Large intestine (tissue), 12 donors: ENCODE measurements around the gene ZMYM2. TPM values are rescaled to one million over a fixed set of nuclear protein-coding genes. Genes with fewer than 3 reads are reported as not detected.

ENCODE experiments used
- DNase-seq, 2 donors: peaks; one replicate each; pipeline versions ENCODE4 v3.0.0 to v3.0.0-alpha.2; 2013
- H3K27ac ChIP-seq: one replicate; pipeline ENCODE4 v1.5.1; 2013; ENCODE audit warnings: low read length
- H3K27me3 ChIP-seq: 2 replicates; pipeline ENCODE4 v1.6.1; 2013; ENCODE audit warnings: low read length; ENCODE audit not compliant: control insufficient read depth, insufficient read depth
- H3K36me3 ChIP-seq: 2 replicates; pipeline ENCODE4 v1.6.1; 2013; ENCODE audit warnings: low read length; ENCODE audit not compliant: control insufficient read depth, insufficient read depth
- H3K4me1 ChIP-seq: one replicate; pipeline ENCODE4 v1.6.1; 2013; ENCODE audit warnings: low read length; ENCODE audit not compliant: control insufficient read depth, insufficient read depth
- H3K4me3 ChIP-seq: one replicate; pipeline ENCODE4 v1.5.1; 2013; ENCODE audit warnings: low read length
- H3K9me3 ChIP-seq: one replicate; pipeline ENCODE4 v1.6.1; 2013; ENCODE audit warnings: mild to moderate bottlenecking, low read depth, low read length, moderate library complexity; ENCODE audit not compliant: control insufficient read depth
- WGBS: methylation state at CpG from one replicate; pipeline ENCODE4 v1.1.5; 2013; ENCODE audit warnings: low lambda C conversion rate; ENCODE audit not compliant: insufficient coverage; 5-methylcytosine and 5-hydroxymethylcytosine counted together
- long read RNA-seq, 11 donors: transcript quantifications; one replicate each; lab custom pipeline, GENCODE V29; 2026
- polyA plus RNA-seq: library from polyadenylated mRNA; unstranded; fragments of 120-200 nt; gene quantifications from one replicate; pipeline ENCODE4 v1.2.1, GENCODE V29; 2013

ZMYM2 gene
- 53.4 TPM for polyA plus RNA-seq
- long read RNA-seq, donor 1 = 0 reads
- long read RNA-seq, donor 2, partial matches to known transcripts = 6 of 7 reads
- long read RNA-seq, donor 2, other reads (novel, unspliced or antisense) = 0 of 7 reads
- long read RNA-seq, donor 3 = 0 reads
- long read RNA-seq, donor 4 = 0 reads
- long read RNA-seq, donor 5 = 0 reads
- long read RNA-seq, donor 6 = 0 reads
- long read RNA-seq, donor 7, full-length matches to known transcripts = 1 of 1 reads
- long read RNA-seq, donor 7, partial matches to known transcripts = 0 of 1 reads
- long read RNA-seq, donor 7, other reads (novel, unspliced or antisense) = 0 of 1 reads
- long read RNA-seq, donor 8, partial matches to known transcripts = 21 of 21 reads
- long read RNA-seq, donor 8, other reads (novel, unspliced or antisense) = 0 of 21 reads
- long read RNA-seq, donor 9 = 0 reads
- long read RNA-seq, donor 10, partial matches to known transcripts = 5 of 5 reads
- long read RNA-seq, donor 10, other reads (novel, unspliced or antisense) = 0 of 5 reads
- long read RNA-seq, donor 11 = 0 reads

DNA sequence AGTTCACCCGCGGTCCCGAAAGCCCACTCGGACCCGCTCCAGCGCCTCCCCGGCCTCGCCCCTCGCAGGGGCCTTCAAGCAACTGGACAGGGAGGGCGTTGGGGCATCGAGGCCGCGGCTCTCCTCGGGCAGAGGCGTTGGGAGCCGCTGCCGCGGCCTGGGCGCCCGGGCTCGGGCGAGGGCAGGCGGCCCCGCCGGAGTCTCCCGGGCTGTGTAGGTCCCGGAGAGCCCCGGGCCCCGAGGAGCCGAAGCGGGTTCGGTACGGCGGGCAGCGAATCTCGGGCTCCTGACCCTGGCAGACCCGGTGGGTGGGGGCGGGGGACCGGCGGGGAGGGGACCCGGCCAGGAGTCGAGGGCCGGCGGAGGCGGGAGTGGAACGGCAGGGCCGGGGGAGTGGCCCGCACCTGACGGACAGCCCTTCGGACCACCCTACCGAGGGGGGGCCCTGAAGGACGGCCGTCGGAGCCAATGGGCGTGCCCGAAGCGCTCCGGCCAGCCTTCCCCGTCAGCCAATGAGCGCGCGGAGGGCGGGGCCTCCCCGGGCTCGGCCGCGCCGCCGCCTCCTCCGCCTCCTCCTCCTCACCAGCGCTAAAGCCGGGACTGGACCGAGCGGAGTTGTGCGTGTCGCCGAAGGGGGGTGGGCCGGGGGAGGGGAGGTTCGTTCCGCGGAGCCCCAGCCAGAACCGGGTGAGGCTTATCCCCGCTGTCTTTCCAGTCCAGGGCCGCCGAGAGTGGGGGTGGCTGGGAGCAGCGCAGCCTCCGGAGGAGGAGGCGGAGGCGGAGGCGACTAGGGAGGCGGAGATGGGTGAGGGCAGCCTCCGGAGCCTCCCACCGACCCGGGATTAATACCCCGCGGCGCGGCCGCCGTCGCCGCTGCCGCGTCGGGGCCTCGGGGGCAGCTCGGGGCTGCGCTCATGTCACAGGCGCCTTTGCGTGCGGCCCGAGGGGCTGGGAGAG lies at the start of gene ZMYM2:
ZMYM2 (plus strand) TSS at position 573 of the 957 bp plus-strand sequence. CDS start 34,346 bp downstream, outside the sequence.
- Histone ChIP-seq H3K27me3 (no peaks in the 10 kb centered on the region), H3K27ac (peak within 1 kb of the TSS; percentile 96), H3K36me3 (peaks cover 13% of the 10 kb centered on the region), H3K4me1 (peaks cover 16% of the 10 kb centered on the region), H3K9me3 (no peaks in the 10 kb centered on the region), H3K4me3 (peak within 1 kb of the TSS; percentile 85)
- peak; percentile 98 to 99 for DNase-seq
- WGBS = no CpG with 5 or more reads among the region's 112 CpGs

DNA sequence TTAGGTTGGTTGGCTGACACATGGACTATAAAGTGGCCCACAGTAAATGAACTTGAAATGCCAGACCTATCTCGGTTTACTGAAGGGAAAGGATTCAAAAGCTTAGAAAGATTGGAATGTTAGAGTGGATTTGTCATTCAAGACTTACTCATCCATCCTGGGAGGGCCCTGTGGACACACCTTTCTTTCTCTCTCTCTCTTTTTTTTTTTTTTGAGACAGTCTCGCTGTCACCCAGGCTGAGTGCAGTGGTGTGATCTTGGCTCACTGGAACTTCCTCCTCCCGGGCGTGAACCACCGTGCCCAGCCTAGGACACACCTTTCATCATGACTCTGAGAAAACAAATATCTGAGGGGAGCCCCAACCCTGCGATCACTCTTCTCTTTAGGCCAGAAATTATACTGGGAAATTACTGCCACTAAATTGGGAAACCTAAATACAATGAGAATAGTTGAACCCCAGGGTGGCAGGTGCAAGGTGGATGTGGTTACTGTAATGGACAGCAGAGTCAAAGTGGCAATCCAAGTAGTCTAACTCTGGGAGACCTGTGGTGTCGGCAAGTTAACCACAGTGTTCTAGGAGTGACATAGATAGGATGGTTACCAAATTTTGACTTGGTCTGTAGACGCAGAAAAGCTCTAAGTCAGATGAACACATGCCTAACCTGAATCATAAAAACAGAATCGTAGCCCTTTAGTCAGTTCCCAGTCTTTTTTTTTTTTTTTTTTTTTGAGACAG lies 48.0 kb upstream of the ZMYM2 start:
- 100% methylated on average over 2 of the region's 9 CpGs for WGBS
- Histone ChIP-seq H3K4me1 (no peaks in the 10 kb centered on the region), H3K27ac (no peak overlapping the region), H3K36me3 (no peaks in the 10 kb centered on the region), H3K27me3 (no peaks in the 10 kb centered on the region), H3K9me3 (no peaks in the 10 kb centered on the region), H3K4me3 (no peak overlapping the region)
- DNase-seq = no peak

GRCh38 chr13:19927117-19927748 lies 31.3 kb upstream of the ZMYM2 start:
- H3K36me3 ChIP-seq = no peaks in the 10 kb centered on the region
- 67% methylated on average over 3 of the region's 4 CpGs for WGBS
- no peaks in the 10 kb centered on the region for H3K9me3 ChIP-seq
- no peak overlapping the region for H3K4me3 ChIP-seq
- H3K4me1 ChIP-seq = no peaks in the 10 kb centered on the region
- no peak for DNase-seq
- no peaks in the 10 kb centered on the region for H3K27me3 ChIP-seq
- no peak overlapping the region for H3K27ac ChIP-seq

DNA sequence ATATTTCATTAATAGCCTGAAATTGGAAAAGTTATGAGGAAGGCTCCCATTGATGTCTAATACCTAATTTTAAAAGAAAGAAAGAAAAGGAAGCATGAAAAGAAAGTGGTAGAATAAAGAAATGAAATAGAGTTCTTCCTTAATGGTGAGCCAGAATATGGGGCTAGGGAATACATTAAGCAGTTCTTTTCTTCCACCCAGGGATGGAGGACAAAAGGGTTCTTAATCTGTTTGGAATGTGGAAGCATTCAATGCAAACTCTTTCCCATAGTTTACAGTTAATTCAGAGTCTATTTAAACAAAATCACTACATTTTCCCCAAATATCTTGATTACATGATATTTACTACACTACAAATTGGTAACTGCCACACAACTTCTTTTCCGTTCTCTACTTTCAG lies 18.4 kb upstream of the ZMYM2 start:
- WGBS = 100% methylated on average over 1 of the region's 1 CpG
- H3K36me3 ChIP-seq = no peaks in the 10 kb centered on the region
- H3K4me1 ChIP-seq = no peaks in the 10 kb centered on the region
- H3K27ac ChIP-seq = no peak overlapping the region
- H3K4me3 ChIP-seq = no peak overlapping the region
- no peaks in the 10 kb centered on the region for H3K27me3 ChIP-seq
- DNase-seq = no peak
- no peaks in the 10 kb centered on the region for H3K9me3 ChIP-seq

DNA sequence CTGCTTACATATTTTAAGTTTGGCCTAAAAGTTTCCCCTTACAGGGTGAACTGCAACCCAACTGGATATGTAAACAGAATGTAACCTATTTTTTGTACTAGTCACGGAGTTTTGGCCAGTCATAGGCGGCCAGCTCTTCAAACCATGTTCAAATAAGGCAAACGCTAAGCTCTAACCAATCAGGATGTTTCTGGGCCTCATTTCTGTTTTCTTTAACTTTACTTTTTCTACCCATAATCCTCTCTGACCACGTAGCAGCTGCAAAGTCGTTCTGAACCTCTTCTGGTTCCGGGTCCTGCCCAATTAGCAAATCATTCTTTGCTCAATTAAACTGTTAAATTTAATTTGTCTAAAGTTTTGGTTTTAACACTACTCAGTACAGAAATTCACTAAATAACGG lies 8.2 kb upstream of the ZMYM2 start:
- no peaks in the 10 kb centered on the region for H3K27me3 ChIP-seq
- H3K4me1 ChIP-seq = no peaks in the 10 kb centered on the region
- H3K36me3 ChIP-seq = no peaks in the 10 kb centered on the region
- no peak overlapping the region for H3K27ac ChIP-seq
- H3K9me3 ChIP-seq = no peaks in the 10 kb centered on the region
- DNase-seq = no peak
- H3K4me3 ChIP-seq = no peak overlapping the region
- WGBS = 72% methylated on average over 5 of the region's 7 CpGs

GRCh38 chr13:19952850-19953249 lies 5.7 kb upstream of the ZMYM2 start:
- Histone ChIP-seq H3K4me1 (no peaks in the 10 kb centered on the region), H3K27me3 (no peaks in the 10 kb centered on the region), H3K27ac (no peak overlapping the region), H3K9me3 (no peaks in the 10 kb centered on the region), H3K4me3 (no peak overlapping the region), H3K36me3 (no peaks in the 10 kb centered on the region)
- no peak for DNase-seq

DNA sequence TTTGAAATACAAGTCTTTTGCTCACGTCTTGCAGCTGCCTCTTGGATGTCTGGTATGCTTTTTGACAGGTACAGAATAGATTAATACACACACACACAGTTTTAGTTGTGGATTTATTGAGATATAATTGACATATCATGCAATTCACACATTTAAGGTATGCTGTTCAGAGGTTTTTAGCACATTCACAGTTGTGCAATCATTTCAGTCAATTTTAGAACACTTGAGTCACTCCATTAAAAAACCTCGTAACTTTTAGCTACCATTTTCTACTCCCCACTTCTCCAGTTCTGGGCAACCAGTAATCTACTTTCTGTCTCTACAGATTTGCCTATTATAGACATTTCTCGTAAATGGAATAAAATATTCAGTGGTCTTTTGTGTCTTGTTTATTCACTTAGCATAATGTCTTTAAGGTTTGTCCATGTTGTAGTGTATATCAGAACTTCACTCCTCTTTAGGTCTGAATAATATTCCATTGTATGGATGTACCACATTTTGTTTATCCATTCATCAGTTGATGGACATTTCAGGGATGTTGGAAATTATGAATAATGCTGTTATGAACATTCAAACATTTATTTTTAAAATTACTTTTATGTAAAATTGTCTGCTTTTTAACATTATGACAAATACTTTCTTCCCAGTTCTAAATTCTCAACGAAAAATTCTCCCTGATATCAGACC lies 2.5 kb upstream of the ZMYM2 start:
- H3K4me3 ChIP-seq = no peak overlapping the region
- H3K27ac ChIP-seq = no peak overlapping the region
- H3K4me1 ChIP-seq = peaks cover 12% of the 10 kb centered on the region
- H3K9me3 ChIP-seq = no peaks in the 10 kb centered on the region
- WGBS = 94% methylated on average over 2 of the region's 4 CpGs
- no peak for DNase-seq
- H3K27me3 ChIP-seq = no peaks in the 10 kb centered on the region
- peaks cover 4% of the 10 kb centered on the region for H3K36me3 ChIP-seq

- Histone ChIP-seq H3K4me3 (peak overlapping the region; percentile 73), H3K4me1 (peaks cover 16% of the 10 kb centered on the region), H3K36me3 (peaks cover 8% of the 10 kb centered on the region), H3K9me3 (no peaks in the 10 kb centered on the region), H3K27ac (peak overlapping the region; percentile 96), H3K27me3 (no peaks in the 10 kb centered on the region)
- WGBS = no CpG with 5 or more reads among the region's 65 CpGs
- peak; percentile 68 to 85 for DNase-seq
Observed at GRCh38 chr13:19957320-19958154, 990 bp upstream of the ZMYM2 start.
